HG02623 (cell line): ENCODE data around the gene CCND3.
"Not testable (repeated sequence)": the region's sequence is repeated elsewhere in the genome, so short reads cannot be mapped to it uniquely, and the experiment has no call there.

ENCODE experiments used
- ATAC-seq: cut with Tn5 transposase; IDR thresholded peaks from one replicate; pipeline ENCODE4 v1.9.1; 2021; ENCODE audit warnings: moderate library complexity; ENCODE audit not compliant: unreplicated experiment

CCND3 gene

DNA sequence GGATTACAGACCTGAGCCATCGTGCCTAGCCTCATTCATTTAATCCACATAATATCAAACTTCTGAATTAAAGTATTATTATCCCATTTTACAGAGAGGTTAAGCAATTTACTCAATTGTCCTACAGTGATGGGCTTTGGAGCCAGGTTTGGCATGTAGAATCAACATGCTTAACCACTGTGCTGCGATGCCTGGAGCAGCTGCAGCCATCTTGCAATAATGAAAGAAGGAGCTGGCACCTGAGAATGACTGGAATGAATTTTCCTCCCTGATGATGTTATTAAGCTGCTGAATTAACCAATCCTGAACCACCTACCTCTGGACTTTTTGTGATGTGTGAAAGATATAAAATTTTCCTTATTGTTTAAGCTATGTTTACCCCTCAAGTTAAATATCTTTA is 13.1 kb upstream of the CCND3 start:
- ATAC-seq, result no peak

DNA sequence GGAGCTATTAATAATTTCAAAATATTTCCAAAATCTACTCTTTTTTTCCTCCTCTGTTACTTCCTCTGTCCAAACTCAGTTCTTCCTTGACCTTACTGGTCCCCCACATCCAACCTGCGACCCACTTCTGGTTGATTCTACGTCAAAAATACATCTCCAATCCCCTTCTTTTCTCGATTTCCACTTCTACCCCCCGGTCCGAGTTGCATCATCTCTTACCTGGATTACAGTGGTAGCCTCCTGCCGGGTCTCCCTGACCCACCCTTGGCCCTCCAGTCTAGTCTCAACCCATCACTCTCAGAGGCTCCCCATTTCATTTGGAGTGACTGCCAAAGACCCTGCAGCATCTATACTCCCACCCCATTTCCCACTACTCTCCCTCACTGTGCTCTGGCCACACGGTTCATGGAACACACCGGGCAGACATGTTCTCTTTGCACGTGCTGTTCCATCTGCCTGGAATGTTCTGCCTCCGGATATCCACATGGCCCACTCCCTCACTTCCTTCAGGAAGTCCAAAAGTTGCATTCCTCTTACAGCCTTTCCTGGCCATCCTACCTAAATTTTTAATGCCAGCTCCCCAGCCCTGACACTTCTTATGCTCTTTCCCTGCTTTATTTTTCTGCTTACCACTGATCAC is 6.1 kb upstream of the CCND3 start:
- ATAC-seq, result no peak

DNA sequence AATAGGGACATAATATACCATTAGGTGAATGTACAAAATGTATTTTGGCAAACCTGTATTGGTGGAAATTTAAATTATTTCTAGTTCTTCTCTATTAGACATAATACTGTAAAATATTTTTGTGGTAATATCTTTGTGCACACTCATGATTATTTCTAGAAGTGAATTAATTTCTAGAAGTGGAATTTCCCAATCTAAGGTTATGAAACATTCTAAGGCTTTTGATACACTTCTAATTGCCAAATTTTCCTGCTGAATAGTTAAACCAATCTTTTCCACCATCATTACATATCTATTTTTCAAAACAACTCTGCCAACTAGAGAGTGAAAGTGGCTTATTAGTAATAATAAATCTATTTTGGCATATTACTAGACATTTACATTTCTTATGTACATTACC is 1.8 kb upstream of the CCND3 start:
- no peak for ATAC-seq

DNA sequence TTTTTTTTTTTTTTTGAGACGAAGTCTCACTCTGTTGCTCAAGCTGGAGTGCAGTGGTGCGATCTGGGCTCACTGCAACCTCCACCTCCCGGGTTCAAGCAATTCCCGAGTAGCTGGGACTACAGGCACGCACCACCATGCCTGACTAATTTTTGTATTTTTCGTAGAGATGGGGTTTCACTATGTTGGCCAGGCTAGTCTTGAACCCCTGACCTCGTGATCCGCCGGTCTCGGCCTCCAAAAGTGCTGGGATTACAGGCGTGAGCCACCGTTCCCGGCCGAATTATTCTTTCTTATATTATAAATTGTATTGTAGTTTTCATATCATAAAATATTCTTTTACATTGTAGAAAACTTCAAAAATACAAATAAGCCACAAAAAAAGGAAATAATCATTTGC is 1.3 kb upstream of the CCND3 start:
- not testable (repeated sequence) for ATAC-seq

DNA sequence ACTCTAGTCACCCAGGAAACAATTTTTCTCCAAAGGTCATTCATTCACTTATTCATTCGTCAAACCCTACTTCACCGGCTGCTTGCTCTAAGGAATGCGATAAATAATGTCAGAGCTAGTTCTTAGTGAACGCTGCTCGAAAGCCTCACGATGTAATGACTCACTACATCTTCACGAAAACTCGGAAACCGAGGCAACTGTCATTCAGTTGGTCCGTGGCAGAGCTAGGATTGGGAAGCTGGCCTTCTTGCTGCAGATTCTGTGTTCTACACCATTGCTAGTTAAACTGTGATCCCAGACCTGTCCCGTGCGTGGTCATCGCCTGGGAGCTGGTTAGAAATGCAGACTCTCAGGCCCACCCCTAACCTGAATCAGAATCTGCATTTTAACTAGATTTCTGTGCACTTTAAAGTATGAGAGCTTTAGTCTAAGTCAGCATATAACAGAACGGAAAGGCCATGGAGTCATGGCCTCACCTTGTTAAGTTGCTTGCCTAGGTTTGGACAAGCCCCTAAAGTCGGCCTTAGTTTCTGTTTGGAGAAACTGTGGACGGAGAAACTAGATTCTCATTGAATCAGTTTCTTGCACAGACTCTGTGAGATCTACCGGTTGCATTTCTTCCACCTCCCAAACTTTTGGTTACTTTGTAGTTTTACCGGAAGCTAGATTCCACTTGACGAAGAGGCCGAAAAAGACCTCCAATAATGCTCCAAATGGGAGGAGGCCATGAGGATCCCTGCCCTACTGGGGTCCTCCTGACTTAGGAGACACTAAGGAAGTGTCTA is 651 bp upstream of the CCND3 start:
- ATAC-seq, result no peak

DNA sequence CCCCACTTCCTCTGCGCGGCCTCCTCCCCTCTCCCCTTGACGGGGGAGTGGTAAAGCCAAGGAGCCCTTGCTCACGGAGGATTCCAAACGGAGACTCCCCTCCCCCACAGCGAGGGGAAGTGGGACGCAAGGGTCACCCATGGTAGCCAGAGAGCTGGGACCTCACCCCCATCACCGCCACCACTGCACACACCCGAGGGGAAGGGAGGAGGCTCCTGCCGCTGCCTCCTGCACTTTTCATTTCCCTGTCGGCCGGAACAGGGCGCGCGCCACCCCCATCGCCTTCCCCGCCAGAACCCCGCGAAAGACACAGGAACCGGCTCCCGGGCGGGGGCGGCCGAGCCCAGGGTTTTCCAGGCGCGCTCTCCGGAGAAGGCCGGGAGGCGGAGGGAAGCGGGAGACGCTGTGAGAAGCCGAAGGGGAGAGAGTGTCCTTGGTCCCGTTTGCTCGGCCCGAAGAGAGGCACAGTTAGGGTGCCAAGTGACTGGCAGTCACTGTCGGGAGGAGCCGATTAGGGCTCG is 789 bp downstream of the CCND3 start:
- ATAC-seq, result no peak

DNA sequence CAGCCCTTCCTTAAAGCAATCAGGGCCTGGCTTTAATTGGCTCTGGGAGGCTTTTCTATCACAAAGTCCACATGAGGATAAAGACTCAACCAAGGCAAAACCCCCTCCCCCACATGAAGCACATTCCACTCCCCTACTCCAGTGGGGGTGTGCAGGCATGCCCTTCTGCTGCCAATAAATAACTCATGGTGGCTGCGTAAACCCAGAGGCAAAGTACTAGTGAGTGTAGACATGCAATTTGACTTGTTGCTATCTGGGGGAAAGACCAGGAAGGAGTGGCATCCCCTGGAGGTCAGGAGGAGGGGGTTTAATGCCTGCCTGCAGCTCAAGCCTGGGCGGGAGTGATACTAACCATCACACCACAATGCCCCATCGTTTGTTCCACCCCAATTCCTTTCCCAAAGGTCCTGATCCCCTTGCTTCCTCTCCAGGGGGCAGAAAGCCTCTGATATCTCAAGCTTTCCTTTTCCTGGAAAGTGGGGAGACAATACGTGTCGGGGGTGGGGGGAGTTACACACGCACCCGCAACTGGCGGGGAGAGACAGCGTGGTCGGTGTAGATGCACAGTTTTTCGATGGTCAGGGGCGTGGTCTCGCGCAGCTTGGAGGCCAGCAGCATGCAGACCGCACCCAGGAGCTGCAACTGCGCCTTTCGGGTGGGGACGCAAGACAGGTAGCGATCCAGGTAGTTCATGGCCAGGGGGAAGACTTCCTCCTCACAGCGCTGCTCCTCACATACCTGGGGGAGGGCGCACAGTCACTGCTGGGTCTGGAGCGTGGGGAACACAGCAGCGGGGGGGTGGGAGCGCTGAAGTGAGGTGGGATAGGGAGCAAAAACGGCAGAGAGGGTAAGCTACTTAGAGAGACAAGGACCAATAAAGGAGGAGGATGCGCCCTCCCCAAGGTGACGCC is 1.5 kb downstream of the CCND3 start:
- no peak for ATAC-seq

DNA sequence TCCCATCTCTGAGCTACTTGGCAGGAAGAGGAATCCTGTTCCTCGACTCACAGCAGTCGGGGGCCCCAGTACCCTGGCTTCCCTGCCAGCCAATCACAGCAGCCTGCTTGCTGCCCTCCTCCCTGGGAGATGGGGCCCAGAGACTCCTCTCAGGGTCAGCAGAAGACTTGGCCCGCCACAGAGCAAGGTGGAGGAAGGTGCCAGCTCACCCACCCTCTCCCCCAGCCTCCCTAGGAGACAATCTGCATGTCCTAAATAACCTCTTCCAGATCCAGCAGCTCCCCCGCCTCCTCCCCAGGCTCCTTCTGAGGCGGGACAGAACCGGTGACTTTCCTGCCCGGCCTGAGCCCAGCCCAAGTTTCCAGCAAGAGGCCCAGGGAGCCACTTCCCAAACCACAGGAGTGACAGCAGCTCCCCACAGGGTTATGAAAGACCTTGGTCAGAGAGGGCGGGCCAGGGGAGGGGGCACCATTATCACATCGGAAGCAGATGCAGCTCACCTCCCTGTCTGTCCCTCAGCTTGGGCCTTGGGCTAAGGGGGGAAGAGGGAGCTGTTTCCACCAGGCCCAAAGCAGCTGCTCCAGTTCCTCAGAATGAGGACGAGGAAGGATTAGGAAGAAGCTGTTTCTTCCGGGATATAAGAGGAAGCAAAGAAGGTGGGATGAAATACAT is 2.3 kb downstream of the CCND3 start:
- ATAC-seq, result no peak

DNA sequence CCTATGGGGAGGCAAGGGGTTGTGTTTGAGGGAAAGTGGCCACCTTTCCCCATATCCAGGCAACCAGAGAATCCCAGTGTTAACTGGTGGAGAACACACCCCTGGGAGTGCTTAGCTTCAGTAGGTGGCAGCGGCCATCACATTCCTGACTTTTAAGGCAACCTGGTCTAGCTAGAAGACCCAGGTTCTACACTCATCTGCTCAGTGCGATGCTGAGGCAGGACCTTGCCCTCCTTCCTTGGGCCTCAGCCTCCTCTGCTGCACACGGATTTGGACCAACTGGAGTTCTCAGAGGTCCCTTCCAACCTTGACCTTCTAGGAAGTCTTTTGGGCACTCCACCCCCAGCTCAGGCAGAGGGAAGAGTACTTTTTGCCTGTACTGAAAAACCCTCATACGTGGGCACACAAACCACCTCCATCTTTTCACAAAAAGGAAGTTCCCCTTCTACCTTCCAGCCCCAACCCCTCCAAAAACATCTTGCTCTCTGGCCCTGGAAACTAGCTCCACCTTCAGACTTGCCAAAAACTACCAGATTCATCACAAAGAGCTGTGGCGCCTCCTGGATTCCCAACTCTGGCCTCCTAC is 2.9 kb downstream of the CCND3 start:
- no peak for ATAC-seq

DNA sequence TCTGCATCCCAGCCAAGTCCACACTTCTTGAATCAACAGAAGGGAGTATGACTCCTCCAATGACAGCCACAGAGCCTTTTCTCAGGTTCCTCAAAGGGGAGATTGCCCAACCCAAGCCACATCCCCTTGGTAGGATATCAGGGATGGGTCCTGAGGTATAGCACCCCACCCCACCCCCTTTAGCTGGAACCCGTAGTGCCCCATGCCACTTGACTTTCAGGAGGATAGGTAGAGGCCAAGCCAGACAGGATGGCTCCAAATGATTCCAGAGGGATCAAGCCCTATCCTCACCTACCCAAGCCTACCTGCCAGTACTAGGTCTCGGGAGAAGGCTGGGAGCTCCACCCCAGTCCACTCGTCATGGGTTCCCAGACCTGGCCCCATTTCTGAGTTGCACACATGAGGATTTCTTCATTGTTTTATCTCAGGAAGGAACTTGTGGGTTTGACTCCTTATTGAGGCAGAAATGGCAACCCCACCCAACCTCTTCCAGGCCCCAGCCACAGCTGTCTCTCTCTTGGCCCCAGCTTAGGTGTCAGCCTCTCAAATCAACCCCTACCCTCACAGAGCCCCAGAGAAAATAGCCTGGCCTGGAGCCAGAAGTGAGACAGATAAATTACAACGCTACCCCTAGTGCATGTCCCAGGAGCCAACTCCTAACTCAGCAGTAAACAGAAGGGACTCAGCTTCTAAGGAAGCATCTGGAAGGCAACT is 3.6 kb downstream of the CCND3 start:
- ATAC-seq, result no peak

DNA sequence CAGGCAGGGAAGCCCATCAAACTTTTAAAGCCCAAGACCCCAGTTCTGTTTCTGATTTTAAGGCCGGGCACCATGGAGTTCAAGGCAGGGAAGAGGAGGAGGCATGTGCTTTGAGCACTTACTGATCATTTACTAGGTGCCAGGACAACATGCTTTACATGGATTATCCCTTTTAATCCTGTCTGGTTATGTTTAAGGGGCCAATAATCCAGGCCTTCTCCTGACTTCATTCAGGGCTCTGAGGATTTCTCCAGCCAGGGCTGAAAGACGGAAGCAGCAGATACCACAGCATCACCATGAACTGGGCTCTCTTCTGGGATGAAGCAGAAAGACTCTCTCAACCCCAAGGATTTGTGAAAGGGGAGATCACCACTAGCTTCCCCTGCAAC is 4.1 kb downstream of the CCND3 start:
- ATAC-seq, result no peak

DNA sequence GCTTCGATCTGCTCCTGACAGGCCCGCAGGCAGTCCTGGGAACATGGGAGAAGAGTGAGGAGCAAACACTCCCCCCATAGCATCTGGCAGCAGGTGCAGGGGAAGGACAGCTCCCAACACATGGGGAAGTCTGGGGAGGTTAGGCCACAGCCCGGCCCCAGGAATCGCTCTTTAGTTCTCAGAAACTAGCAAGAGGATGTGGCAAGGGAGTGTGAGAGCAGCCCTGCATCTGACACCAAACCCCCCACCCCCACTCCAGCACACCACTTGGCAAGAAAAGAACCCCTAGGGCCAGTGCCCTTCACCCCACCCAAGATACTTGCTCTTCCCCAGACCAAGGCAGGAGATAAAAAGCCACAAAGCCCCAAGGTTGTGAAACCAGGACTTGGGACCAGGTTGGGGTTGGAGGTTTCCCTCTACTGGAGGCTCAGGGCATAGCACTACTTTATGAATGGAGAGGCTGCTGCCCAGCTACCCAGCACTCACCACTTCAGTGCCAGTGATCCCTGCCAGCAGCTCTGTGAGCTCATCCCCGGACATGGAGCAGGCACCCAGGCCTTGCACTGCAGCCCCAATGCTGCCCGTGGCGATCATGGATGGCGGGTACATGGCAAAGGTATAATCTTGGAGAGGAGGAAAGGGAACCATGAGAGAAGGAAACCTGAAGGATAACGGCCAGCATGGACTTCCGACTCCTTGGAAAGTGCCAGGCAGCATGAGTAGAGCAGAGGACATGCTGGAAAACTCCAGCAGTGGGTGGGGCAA is 5.4 kb downstream of the CCND3 start:
- peak; percentile 49 for ATAC-seq

DNA sequence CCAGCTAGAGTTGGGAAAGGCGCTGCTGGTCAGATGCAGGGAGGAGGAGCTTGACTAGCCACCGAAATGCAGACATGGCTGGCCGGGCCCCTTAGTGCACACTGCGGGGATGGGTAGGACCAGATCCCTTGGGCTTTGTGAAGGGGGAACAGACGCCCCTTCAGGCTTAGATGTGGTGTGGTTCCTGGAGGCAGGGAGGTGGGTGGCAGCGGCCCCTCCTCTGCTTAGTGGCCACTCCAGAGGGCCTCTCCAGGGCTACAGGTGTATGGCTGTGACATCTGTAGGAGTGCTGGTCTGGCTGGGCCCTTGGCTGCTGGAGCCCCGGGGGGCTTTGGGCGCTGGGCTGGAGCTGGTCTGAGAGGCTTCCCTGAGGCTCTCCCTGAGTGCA is 5.9 kb downstream of the CCND3 start:
- ATAC-seq, result no peak

DNA sequence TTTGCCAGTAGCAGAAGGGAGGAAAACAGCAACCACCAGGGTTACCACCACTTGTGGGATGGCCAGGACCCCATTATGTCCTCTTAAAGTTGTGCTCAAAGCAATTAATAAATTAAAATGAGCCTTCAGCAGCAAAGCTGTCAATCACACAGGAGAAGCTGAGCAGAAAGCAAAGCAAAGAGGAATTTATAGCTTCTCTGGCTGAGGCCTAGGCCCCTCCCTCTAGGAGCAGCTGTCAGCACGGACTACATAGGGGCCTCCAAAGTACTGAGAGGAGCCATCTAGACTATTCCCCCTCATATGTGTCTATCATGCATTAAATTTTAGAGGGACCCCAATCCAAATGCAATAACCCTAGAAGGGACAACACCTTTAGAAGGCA is 6.4 kb downstream of the CCND3 start:
- ATAC-seq, result no peak

DNA sequence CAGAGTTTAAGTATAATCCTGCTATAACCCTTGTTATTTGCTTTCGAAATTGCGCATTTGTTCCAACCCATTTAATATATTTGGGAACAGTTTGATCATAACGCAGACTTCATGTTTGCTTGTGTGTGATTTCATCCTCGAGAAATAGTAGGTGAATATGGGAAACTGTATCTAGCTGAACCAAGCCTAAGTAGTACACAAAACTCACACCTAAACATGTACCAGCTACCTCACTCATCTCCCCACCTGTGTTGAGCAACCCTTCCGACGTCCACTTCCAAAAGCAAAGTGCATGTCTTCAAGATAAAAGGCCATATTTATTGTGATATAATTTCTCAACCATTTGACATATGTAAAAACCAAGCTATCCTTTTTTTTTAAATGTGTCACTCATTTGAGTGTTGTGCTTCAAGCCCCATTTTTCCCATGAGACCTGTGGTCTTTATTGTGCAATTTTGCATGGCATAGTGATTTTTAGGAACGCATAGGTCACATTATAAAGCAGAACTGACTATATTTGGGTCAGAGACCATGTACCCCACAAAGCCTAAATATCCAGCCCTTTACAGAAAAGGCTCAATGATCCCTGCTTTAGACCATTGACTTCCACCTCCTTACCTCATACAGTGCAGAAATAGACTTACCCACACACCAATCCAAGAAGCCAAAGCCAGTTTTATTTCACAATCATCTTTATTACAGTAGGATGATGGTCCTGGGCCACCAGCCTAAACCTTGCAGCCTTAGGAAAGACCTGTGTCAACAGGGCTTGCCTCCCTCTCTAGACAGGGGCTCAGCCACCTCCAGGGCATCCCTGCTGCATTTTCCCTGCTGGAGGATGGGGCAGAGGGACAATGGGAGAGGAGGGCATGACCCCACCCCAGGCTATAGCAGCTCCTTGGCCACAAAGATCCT is 7.1 kb downstream of the CCND3 start:
- no peak for ATAC-seq

DNA sequence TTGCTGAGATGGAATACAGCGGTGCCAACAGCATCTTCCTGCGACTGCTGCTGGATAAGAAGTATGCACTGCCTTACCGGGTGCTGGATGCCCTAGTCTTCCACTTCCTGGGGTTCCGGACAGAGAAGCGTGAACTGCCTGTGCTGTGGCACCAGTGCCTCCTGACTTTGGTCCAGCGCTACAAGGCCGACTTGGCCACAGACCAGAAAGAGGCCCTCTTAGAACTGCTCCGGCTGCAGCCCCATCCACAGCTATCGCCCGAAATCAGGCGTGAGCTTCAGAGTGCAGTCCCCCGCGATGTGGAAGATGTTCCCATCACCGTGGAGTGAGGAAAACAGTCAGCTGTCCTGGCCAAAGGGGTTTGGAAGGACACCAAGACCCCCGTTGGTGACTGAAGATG is 9.2 kb downstream of the CCND3 start:
- no peak for ATAC-seq

DNA sequence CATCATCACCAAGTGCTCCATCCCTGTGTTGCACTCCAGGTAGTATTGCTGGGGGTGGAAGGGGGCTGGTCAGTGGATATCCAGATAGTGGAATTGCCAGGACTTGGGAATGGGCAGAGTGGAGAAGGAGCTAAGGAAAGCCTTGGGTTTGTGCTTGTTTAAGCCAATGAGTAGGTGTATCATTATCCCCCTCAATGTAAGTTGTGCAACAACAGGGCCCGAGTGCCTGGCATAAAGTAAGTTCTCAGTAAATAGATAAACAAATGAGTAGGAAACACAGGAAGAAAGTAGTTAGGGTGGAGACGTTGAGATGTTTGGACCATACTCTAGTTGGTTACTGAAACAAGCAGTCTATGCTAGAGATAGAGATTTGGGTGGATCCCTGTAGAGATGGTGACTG is 9.8 kb downstream of the CCND3 start:
- no peak for ATAC-seq

DNA sequence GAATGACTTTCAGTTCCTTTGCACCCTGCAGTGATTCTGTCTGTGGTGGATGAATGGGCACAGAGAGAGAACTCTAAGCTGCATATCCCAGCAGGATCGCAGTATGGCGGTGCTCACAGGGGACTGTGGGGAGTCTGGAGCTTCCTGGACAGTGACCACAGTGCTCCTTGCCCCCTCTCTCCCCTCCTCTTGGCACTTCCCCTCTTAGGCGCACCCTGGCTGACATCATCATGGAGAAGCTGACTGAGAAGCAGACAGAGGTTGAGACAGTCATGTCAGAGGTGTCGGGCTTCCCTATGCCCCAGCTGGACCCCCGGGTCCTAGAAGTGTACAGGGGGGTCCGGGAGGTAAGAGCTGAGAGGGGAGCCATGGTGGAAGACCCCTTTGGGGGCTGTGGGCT is 11.7 kb downstream of the CCND3 start:
- ATAC-seq, result no peak
